Urinary bladder (tissue), 4 donors: ENCODE results near the gene TIGD4. TPM values are rescaled to one million over a fixed set of nuclear protein-coding genes. Genes with fewer than 3 reads are reported as not detected.

Source experiments
- DNase-seq: peaks from one replicate; pipeline ENCODE4 v3.0.0-alpha.2; 2015; ENCODE audit errors: extremely low spot score
- H3K27ac ChIP-seq: one replicate; pipeline ENCODE4 v1.5.1; 2013; ENCODE audit warnings: low read depth, mild to moderate bottlenecking, moderate library complexity
- H3K36me3 ChIP-seq: one replicate; pipeline ENCODE4 v1.6.1; 2013; ENCODE audit warnings: mild to moderate bottlenecking, moderate library complexity; ENCODE audit not compliant: insufficient read depth
- H3K4me1 ChIP-seq: one replicate; pipeline ENCODE4 v1.6.1; 2013; ENCODE audit warnings: mild to moderate bottlenecking, moderate library complexity; ENCODE audit not compliant: insufficient read depth
- H3K4me3 ChIP-seq: one replicate; pipeline ENCODE4 v1.5.1; 2013; ENCODE audit warnings: low read depth, low read length
- WGBS: extraction: QIAGEN DNeasy Blood & Tissue Kit; methylation state at CpG from one replicate; pipeline ENCODE4 v1.1.7; 2013; 5-methylcytosine and 5-hydroxymethylcytosine counted together
- polyA plus RNA-seq: library from polyadenylated mRNA; stranded (reverse); fragments of 200-250 nt; gene quantifications from one replicate; pipeline ENCODE4 v1.2.3, GENCODE V29; 2013
- total RNA-seq: library from RNA; depleted of rRNA; stranded (reverse); fragments of >200 nt; gene quantifications from one replicate; pipeline ENCODE4 v1.2.3, GENCODE V29; 2014
- donor health status: healthy with polysubstance abuse.
- donor health status: healthy.

The TIGD4 gene
- 2.9 TPM for total RNA-seq
- polyA plus RNA-seq: 0.20 TPM

- H3K4me1 ChIP-seq: no peaks in the 10 kb centered on the region
- no peaks in the 10 kb centered on the region for H3K36me3 ChIP-seq
- peak within 1 kb of the TSS; percentile 89 for H3K27ac ChIP-seq
- WGBS: under 1% methylated on average over 55 of the region's 55 CpGs
- peak; percentile 90 for DNase-seq
- H3K4me3 ChIP-seq: peak within 1 kb of the TSS; percentile 70
These were observed at the start of gene TIGD4, which contains the start of gene ARFIP1 for GRCh38 chr4:152779513-152780266. Gene TIGD4, minus strand, starts transcription at chr4:152779730. Its CDS starts 8,726 bp downstream, at chr4:152771004. Gene ARFIP1, plus strand, starts transcription at chr4:152779954. Its CDS starts 49,680 bp downstream, at chr4:152829634.

- Histone ChIP-seq H3K4me3 (no peak overlapping the region), H3K4me1 (peaks cover 2% of the 10 kb centered on the region), H3K36me3 (no peaks in the 10 kb centered on the region), H3K27ac (no peak overlapping the region)
- WGBS: 96% methylated on average over 1 of the region's 1 CpG
- no peak for DNase-seq
These were observed 48.6 kb upstream of the TIGD4 start for GRCh38 chr4:152828122-152828521.

- Histone ChIP-seq H3K4me3 (no peak overlapping the region), H3K27ac (no peak overlapping the region), H3K36me3 (no peaks in the 10 kb centered on the region), H3K4me1 (no peaks in the 10 kb centered on the region)
- DNase-seq: no peak
These were observed 45.8 kb upstream of the TIGD4 start for GRCh38 chr4:152825336-152825735.

GRCh38 chr4:152824561-152824960 lies 45.0 kb upstream of the TIGD4 start:
- Histone ChIP-seq H3K4me3 (no peak overlapping the region), H3K36me3 (no peaks in the 10 kb centered on the region), H3K27ac (no peak overlapping the region), H3K4me1 (no peaks in the 10 kb centered on the region)
- WGBS: over 99% methylated on average over 2 of the region's 2 CpGs
- DNase-seq: no peak

- WGBS: 97% methylated on average over 1 of the region's 1 CpG
- Histone ChIP-seq H3K4me3 (no peak overlapping the region), H3K36me3 (no peaks in the 10 kb centered on the region), H3K4me1 (no peaks in the 10 kb centered on the region), H3K27ac (no peak overlapping the region)
- no peak for DNase-seq
These were observed 42.8 kb upstream of the TIGD4 start for GRCh38 chr4:152822323-152822722.

GRCh38 chr4:152820073-152820472 lies 40.5 kb upstream of the TIGD4 start:
- Histone ChIP-seq H3K4me3 (no peak overlapping the region), H3K4me1 (no peaks in the 10 kb centered on the region), H3K36me3 (no peaks in the 10 kb centered on the region), H3K27ac (no peak overlapping the region)
- WGBS: 99% methylated on average over 2 of the region's 2 CpGs
- no peak for DNase-seq

- WGBS: 97% methylated on average over 7 of the region's 7 CpGs
- no peak for DNase-seq
These were observed 39.6 kb upstream of the TIGD4 start for GRCh38 chr4:152819026-152819645.

GRCh38 chr4:152817331-152817730 lies 37.8 kb upstream of the TIGD4 start:
- no peak overlapping the region for H3K27ac ChIP-seq
- no peak for DNase-seq

More at GRCh38 chr4:152819026-152819645, 39.6 kb upstream of the TIGD4 start:
- H3K36me3 ChIP-seq: no peaks in the 10 kb centered on the region
- no peak overlapping the region for H3K27ac ChIP-seq
- no peak overlapping the region for H3K4me3 ChIP-seq
- H3K4me1 ChIP-seq: no peaks in the 10 kb centered on the region

GRCh38 chr4:152815078-152815477 lies 35.5 kb upstream of the TIGD4 start:
- Histone ChIP-seq H3K27ac (no peak overlapping the region), H3K4me1 (no peaks in the 10 kb centered on the region), H3K4me3 (no peak overlapping the region), H3K36me3 (no peaks in the 10 kb centered on the region)
- no peak for DNase-seq

More at GRCh38 chr4:152817331-152817730, 37.8 kb upstream of the TIGD4 start:
- Histone ChIP-seq H3K4me1 (no peaks in the 10 kb centered on the region), H3K4me3 (no peak overlapping the region), H3K36me3 (no peaks in the 10 kb centered on the region)

- Histone ChIP-seq H3K4me1 (no peaks in the 10 kb centered on the region), H3K4me3 (no peak overlapping the region), H3K27ac (no peak overlapping the region), H3K36me3 (no peaks in the 10 kb centered on the region)
- no peak for DNase-seq
- WGBS: 92% methylated on average over 11 of the region's 11 CpGs
These were observed 31.3 kb upstream of the TIGD4 start for GRCh38 chr4:152810715-152811287.

- Histone ChIP-seq H3K4me3 (no peak overlapping the region), H3K36me3 (no peaks in the 10 kb centered on the region), H3K4me1 (no peaks in the 10 kb centered on the region), H3K27ac (no peak overlapping the region)
- 95% methylated on average over 8 of the region's 8 CpGs for WGBS
- DNase-seq: no peak
These were observed 29.1 kb upstream of the TIGD4 start for GRCh38 chr4:152808670-152809069.

GRCh38 chr4:152807294-152807829 lies 27.8 kb upstream of the TIGD4 start:
- DNase-seq: no peak
- H3K36me3 ChIP-seq: no peaks in the 10 kb centered on the region
- H3K4me1 ChIP-seq: no peaks in the 10 kb centered on the region
- H3K4me3 ChIP-seq: no peak overlapping the region
- H3K27ac ChIP-seq: no peak overlapping the region
- WGBS: 90% methylated on average over 3 of the region's 3 CpGs

GRCh38 chr4:152806501-152807125 lies 27.1 kb upstream of the TIGD4 start:
- Histone ChIP-seq H3K4me3 (no peak overlapping the region), H3K36me3 (no peaks in the 10 kb centered on the region), H3K4me1 (no peaks in the 10 kb centered on the region), H3K27ac (no peak overlapping the region)
- whole genome bisulfite sequencing: 80% methylated on average over 3 of the region's 3 CpGs
- no peak for DNase-seq
